ENCODE results near the gene DACH2.

The DACH2 gene

GRCh38 chrX:86322913-86323312 lies 174.7 kb downstream of the DACH2 start:
- no peak for DNase-seq (ENCODE audit: low read depth)

DNA sequence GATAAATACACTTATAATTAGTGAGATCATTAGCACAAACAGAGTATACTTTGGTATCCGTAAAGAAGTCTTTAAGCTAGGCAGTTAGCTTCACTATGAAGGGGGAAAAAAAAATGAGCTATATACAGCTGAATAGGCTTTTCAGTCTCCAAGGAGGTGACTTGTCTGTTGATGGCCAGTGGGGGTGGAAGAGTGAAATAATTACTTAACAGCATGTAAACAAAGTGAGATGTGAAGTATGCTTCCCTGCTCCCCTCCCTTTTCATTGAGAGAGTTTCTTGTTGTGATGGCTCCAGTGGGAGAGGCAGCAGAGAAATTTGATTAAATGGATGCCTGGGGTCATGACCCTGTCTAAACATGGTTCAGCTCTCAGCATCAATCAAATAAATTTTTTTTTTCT lies 180.9 kb downstream of the DACH2 start:
- no peak for DNase-seq (ENCODE audit: low read depth)

- no peak for DNase-seq (ENCODE audit: low read depth)
Observed at GRCh38 chrX:86348669-86349068, 200.4 kb downstream of the DACH2 start.

- DNase-seq (ENCODE audit: low read depth): no peak
Observed at GRCh38 chrX:86349115-86349514, 200.9 kb downstream of the DACH2 start.

DNA sequence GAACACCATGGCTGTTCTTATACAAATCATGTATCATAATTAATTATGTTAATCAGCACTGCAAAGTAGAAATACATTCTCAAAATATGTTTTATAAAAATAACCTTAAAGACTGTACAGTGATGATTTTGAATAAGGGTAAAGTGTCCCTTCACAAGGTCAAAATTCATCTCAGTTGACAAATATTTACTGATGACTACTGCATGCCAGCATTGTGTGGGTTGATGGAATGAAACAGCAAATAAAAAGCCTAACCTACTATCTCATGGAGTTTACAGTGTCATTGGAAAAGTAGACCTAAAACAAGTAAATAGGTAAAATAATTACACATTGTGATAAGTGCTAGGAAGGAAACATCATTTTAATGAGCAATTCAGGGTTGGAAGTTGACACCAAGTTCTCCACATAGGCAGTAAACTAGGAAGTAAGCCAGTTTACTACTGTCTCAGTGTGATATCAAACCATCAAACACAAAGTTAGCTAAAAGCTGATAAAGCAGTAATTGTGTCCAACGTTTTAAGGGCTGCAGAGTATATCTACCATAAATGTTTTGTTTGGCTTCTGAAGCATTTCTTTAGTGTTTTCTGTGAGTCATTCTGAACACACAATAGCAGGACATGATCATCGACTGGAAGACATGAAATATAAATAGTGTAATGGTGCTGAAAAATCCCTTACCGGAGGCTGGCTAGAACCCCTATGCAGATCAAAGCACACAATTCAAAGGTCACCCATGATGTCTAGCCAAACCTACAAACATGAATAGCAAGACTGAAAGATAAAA lies 221.8 kb downstream of the DACH2 start:
- DNase-seq (ENCODE audit: low read depth): no peak

DNA sequence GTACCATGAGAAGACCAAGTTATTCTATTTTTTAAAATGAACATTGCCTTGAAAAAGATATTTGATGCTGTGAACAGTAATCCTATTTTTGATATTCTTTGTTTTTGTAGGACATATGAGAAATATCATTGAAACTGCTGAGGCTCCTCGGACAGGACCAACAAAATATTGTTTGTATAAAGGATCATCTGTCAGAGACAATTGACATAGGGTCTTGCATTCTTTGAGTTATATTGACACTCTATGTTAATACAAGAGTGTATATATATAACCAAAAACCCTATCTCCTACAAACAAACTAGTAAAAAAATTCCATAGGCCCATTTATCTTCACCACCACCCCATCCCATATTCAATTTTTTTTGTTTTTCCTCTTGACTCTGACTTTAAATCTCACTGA lies 222.7 kb downstream of the DACH2 start:
- DNase-seq (ENCODE audit: low read depth): no peak

DNA sequence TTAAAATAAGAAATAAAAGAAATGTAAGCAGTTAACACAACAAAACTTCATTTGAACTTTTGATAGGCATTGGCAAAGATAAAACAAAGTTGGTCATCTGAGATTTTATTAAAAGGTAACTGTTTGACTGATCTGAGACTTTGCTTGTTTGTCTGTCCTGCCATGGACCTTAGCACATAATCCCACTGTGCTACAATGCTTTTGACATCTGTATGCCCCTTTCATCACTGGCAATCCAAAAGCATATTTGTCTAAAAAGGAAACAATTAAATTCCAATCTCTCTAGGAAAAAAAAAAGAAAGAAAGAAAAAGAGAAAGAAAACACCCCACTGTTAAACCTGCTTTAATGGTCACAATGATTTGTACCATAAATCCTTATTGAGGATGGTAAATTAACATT lies 231.0 kb downstream of the DACH2 start:
- no peak for DNase-seq (ENCODE audit: low read depth)

DNA sequence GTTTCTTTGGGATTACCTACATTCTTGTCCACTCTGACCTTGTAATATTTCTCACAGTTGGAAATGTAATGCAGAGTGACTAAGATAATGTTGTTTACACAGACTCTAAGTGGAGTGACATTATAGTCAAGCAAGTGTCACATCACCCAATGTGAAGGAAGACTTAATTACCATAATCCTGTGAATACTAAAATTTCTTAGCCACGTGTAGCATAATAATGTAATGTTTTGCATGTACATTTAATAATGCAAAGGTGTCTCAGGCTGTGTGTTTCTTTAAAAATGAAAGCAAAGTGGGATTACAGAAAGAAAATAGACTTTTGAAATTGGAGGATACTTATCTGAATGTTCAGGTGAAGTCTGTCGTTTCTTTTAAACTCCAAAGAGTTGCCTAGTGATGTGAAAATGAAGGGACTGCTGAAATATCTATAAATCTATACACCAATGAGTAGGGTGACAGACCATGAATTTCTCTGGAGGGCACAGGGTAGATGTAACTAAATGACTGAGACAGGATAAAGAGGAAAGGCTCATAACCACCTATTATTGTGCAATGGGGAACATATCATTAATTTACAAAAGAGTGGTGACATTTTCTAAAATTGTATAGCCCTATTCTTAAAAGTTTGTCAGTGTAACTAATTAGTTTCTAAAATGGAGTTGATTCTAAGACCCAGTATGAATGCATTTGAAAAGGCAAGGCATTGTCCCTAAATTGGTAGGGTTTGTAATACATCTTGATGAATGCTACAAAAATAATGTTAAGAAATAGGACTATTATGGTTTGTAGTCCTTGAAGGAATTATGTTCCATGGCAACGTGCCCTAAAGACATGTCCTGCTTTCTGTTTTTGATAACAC lies 235.7 kb downstream of the DACH2 start:
- DNase-seq (ENCODE audit: low read depth): no peak

GRCh38 chrX:86407371-86407770 lies 259.1 kb downstream of the DACH2 start:
- DNase-seq (ENCODE audit: low read depth): no peak

DNA sequence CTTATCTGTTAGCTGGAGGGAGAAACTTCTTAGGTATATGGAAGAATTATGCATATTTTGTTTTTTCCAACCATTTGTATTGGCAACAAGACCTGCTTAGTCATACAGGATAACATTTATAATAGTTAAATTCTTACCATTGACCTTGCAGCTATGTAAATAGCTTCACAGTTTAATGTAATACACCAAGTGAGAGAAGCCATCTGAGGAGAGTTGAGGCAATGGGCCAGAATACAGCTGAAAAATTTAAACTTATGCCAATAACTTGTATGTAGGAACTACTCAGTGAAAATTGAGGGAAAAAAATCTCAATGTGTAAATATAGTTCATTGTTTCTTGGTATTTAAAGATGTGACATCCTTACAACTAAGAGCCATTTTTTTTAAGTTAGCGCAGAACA lies 273.5 kb downstream of the DACH2 start:
- no peak for DNase-seq (ENCODE audit: low read depth)

DNA sequence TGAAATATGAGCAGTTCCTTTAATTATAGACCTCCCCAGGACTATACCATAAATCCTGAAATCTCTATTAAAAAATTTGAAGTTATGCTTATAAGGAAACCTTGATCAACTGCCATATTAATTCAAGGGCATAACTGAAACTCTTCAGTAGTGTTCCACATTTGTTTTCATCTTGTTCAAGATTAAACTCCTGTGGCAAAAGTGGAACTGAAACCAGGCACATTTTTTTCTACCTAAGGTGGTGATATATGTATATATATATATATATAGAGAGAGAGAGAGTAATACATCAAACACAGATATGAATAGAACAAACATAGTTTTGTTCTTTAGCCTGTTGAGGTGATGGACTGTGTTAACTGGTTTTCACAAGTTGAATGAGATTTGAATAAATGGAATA lies 287.9 kb downstream of the DACH2 start:
- DNase-seq (ENCODE audit: low read depth): no peak

GRCh38 chrX:86455495-86455894 lies 307.2 kb downstream of the DACH2 start:
- DNase-seq (ENCODE audit: low read depth): no peak

GRCh38 chrX:86460760-86461159 lies 312.5 kb downstream of the DACH2 start:
- DNase-seq (ENCODE audit: low read depth): no peak

- no peak for DNase-seq (ENCODE audit: low read depth)
Observed at GRCh38 chrX:86504297-86504696, 356.0 kb downstream of the DACH2 start.

DNA sequence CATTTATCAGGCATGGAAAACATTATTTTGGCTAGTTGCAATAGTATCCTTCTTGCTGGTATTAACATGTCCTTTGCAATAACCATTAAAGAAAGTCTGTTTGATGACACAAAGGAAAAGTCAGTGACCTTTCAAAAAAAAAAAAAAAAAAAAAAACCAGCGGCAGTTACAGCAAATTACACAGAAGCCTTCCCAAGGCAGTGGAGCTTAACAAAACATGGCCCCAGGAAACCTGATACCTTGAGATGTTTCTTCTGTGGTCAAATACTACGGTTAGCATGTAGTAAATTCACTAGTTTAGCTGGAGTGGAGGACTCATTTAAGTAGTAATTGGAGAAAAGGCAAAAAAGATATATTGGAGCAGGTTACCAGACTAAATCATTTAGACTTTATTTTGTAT lies 359.1 kb downstream of the DACH2 start:
- no peak for DNase-seq (ENCODE audit: low read depth)

GRCh38 chrX:86579777-86580176 lies 431.5 kb downstream of the DACH2 start:
- DNase-seq (ENCODE audit: low read depth): no peak

GRCh38 chrX:86604607-86605006 lies 456.4 kb downstream of the DACH2 start:
- DNase-seq (ENCODE audit: low read depth): no peak

DNA sequence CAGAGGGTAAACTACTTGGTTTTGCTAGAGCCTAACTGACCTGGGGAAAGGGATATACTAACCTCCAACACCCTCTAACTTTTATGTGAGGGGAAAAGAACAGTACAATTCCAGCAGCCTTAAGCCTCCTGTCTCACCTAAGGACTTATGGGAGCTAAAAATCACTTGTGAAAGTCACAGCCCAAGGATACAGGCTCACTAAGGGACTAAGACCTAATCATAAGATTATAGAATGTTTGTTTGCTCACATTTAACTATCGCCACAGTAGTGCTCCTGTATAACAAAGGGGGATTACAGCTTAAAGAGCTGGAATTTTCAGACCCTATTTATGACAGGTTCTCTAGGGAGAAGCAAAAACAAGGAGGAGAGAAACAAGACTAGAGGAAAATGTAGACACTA lies 548.7 kb downstream of the DACH2 start:
- no peak for DNase-seq (ENCODE audit: low read depth)

DNA sequence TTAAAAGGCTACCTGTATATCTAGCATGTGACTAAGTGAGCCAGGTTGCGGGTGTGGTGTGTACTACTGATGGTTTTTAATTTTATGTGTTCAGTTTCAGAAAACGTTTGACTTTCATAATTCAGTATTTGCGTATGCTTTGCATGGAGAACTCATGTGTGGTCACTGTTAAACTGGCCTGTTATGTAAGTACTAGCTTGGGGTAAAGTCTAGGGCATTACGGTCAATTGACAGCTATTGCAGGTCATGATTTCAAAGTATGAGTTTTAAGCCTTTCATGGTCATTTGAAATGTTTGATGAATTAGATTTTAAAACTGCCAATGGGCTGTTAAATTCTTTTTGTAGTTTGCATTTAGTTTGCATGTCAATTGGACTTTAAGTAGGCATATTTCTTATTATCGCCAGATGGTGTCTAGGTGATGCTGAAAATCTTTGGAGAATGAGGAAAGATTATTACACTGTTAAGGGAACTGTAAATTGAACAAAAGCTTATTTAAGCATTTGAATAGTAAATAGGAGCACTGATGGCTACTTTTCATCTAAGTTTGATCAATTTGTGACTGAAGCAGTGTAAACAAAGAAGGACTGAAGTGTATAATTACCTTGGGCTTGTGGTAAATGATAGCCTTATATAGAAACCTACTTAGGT lies 563.4 kb downstream of the DACH2 start:
- no peak for DNase-seq (ENCODE audit: low read depth)

DNA sequence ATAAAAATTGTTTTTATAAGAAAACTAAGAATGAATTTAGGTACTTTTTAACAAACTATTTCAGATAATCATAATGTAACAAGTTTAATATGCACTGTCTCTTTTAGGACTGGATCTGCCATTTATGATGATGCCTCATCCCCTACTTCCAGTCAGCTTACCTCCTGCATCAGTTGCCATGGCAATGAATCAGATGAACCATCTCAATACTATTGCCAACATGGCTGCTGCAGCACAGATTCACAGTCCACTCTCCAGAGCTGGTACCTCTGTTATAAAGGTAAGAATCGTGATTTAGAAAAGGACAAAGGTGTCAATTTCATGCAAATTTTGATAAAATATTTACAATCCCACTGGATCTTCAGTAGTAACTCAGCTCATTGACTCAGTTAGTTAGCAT lies 566.2 kb downstream of the DACH2 start:
- no peak for DNase-seq (ENCODE audit: low read depth)

GRCh38 chrX:86724277-86724676 lies 576.0 kb downstream of the DACH2 start:
- no peak for DNase-seq (ENCODE audit: low read depth)

GRCh38 chrX:86747091-86747490 lies 598.8 kb downstream of the DACH2 start:
- no peak for DNase-seq (ENCODE audit: low read depth)

- DNase-seq (ENCODE audit: low read depth): no peak
Observed at GRCh38 chrX:86805241-86805640, 657.0 kb downstream of the DACH2 start.

Data from amniotic epithelial cell (primary cell).